Measurements from ENCODE around the gene PSMD12. TPM values are rescaled to one million over a fixed set of nuclear protein-coding genes. Genes with fewer than 3 reads are reported as not detected.

Gene PSMD12
- total RNA-seq, 2 experiments from 2014 or later: 80.9 to 89.1 TPM

DNA sequence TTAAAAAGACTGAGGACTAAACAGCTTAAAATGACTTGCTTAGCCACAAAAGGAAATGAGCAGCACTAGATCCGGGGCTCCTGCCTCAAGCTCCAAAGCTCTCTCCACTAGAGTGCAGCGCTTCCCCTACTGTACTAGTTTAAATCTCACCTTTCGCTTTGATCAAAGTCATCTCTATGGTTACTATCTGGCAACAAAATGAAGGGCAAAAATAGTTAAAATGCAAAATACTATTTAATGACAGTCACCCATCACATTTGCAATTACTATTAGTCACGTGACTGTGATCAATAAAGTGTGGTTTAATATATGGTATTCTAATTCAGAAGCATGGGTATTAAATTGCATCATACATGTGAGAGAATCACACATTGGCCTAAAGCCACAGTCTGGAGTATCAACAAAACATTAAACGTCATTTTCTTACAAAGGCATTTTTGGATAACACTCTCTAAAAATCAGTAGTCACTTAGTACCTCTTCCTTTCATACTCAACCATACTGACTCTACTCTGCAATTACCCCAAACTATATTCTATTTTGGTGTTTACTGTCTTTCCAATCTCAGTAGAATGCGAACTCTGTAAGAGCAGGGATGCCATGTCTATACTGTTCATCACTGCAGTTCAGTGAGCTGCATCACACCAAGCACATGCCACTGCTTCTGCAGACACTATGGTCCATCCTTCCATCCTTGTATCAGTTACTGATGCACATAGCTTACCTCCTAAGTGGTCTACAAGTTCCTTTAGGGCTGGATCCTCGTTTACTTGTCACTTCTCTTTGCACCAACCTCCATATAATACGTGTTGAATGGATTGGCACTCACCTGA lies 6.2 kb downstream of the PSMD12 start:
- H3K27ac Mint-ChIP-seq: peak overlapping the region; percentile 72
- TF ChIP-seq CTCF (IDR thresholded peaks at IDR 0.05): no peak
- intact Hi-C loops (cut with micrococcal nuclease): no loop called here

GRCh38 chr17:67358612-67359011 lies 7.8 kb downstream of the PSMD12 start:
- Mint-ChIP-seq H3K4me3 (peak overlapping the region; percentile 59), H3K9me3 (no peaks in the 10 kb centered on the region), H3K4me1 (ENCODE audit: low read depth) (peaks cover 54% of the 10 kb centered on the region), H3K36me3 (ENCODE audit: low read depth) (peaks cover 74% of the 10 kb centered on the region), H3K27ac (peak overlapping the region; percentile 91), H3K27me3 (no peaks in the 10 kb centered on the region)
- TF ChIP-seq CTCF (IDR thresholded peaks at IDR 0.05): no peak
- DNase-seq: no peak
- ChIA-PET POLR2A (interaction anchor here (1.2 to 7.8 kb wide), 2 partner anchors 14 to 17 kb away, joined by 3 to 30 read pairs; no protein-coding TSS in a partner anchor), CTCF (interaction anchor here (1.3 to 1.8 kb wide), 5 partner anchors 14 to 342 kb away, joined by 3 to 4 read pairs (median 4); no protein-coding TSS in a partner anchor)
- peak; percentile 59 for ATAC-seq
- intact Hi-C loops (cut with micrococcal nuclease): no loop called here

More for the DNA sequence above, 6.2 kb downstream of the PSMD12 start:
- Mint-ChIP-seq H3K9me3 (no peaks in the 10 kb centered on the region), H3K4me1 (ENCODE audit: low read depth) (peaks cover 64% of the 10 kb centered on the region), H3K4me3 (peak overlapping the region; percentile 48), H3K36me3 (ENCODE audit: low read depth) (peaks cover 70% of the 10 kb centered on the region), H3K27me3 (no peaks in the 10 kb centered on the region)
- POLR2A ChIA-PET: interaction anchor here (0.6 to 3.5 kb wide), 4 partner anchors 15 to 358 kb away, joined by 3 to 12 read pairs (median 4); partner anchors contain the start of genes NOL11 and PITPNC1
- DNase-seq: peak; percentile 77
- CTCF ChIA-PET: interaction anchor here (0.9 to 1.8 kb wide), 9 partner anchors 12 to 341 kb away, joined by 3 to 5 read pairs (median 4); no protein-coding TSS in a partner anchor
- peak; percentile 81 for ATAC-seq

DNA sequence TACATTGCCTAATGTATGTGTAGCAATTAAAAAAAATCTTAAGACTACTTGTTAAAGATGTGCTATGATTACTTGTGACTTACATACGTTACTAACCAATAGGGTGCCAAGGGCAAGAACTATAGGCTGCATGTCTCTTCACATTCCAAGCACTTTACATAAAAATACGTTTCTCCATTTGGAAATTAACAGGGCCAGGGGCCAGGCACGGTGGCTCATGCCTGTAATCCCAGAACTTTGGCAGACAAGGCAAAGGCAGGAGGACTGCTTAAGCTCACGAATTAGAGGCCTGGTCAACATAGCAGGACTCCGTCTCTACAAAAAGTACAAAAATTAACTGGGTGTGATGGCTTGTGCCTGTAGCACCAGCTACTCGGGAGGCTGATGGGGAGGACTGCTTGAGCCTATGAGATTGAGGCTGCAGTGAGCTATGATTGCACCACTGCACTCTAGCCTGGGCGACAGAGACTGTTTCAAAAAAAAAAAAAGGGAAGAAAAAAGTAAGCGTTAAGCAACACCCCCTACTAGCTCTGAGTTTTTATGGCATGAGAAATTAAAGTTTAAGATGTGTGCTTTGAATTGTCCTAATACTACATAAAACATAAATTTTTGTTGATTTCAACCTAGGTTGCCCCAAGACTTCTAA lies 12.3 kb downstream of the PSMD12 start:
- H3K27ac Mint-ChIP-seq: no peak overlapping the region
- ChIA-PET CTCF (interaction anchor here (1.0 to 1.8 kb wide), 2 partner anchors 11 to 21 kb away, joined by 3 to 5 read pairs; no protein-coding TSS in a partner anchor), POLR2A (interaction anchor here (1.0 to 7.8 kb wide), 5 partner anchors 9 to 364 kb away, joined by 3 to 30 read pairs (median 4); partner anchors contain the start of gene NOL11)
- peaks cover 56% of the 10 kb centered on the region for H3K36me3 Mint-ChIP-seq (ENCODE audit: low read depth)
- peaks cover 19% of the 10 kb centered on the region for H3K4me1 Mint-ChIP-seq (ENCODE audit: low read depth)
- no peak overlapping the region for H3K4me3 Mint-ChIP-seq
- intact Hi-C loops (cut with micrococcal nuclease): no loop called here
- no peak for TF ChIP-seq CTCF (IDR thresholded peaks at IDR 0.05)
- ATAC-seq (no peak), DNase-seq (no peak)
- no peaks in the 10 kb centered on the region for H3K27me3 Mint-ChIP-seq
- H3K9me3 Mint-ChIP-seq: no peaks in the 10 kb centered on the region

- DNase-seq (no peak), ATAC-seq (no peak)
- POLR2A ChIA-PET: interaction anchor here (1.0 to 7.8 kb wide), 5 partner anchors 10 to 365 kb away, joined by 3 to 30 read pairs (median 4); partner anchors contain the start of gene NOL11
- intact Hi-C loops (cut with micrococcal nuclease): no loop called here
- Mint-ChIP-seq H3K27me3 (no peaks in the 10 kb centered on the region), H3K27ac (no peak overlapping the region), H3K4me3 (no peak overlapping the region), H3K9me3 (no peaks in the 10 kb centered on the region), H3K36me3 (ENCODE audit: low read depth) (peaks cover 54% of the 10 kb centered on the region), H3K4me1 (ENCODE audit: low read depth) (peaks cover 11% of the 10 kb centered on the region)
- CTCF ChIA-PET: interaction anchor here (1.8 kb wide), 1 partner anchor 22 kb away, joined by 5 read pairs; no protein-coding TSS in a partner anchor
- TF ChIP-seq CTCF (IDR thresholded peaks at IDR 0.05): no peak
Measured at GRCh38 chr17:67353161-67353560, 13.2 kb downstream of the PSMD12 start.
